SK-N-SH (cell line): Measurements from ENCODE around the gene SIN3A. TPM values are rescaled to one million over a fixed set of nuclear protein-coding genes. Genes with fewer than 3 reads are reported as not detected.

Experiments used
- CTCF ChIA-PET: fragments of 300-600, 350-600 bp; formaldehyde crosslinking; extraction: SDS; loops from one replicate; lab custom pipeline; 2021; lab: Yijun Ruan, JAX
- POLR2A ChIA-PET: fragments of 350-600 bp; sonication (Branson Sonifier 250); formaldehyde crosslinking; extraction: SDS; loops from one replicate; lab custom pipeline; 2020; ENCODE audit warnings: antibody characterized with exemption, inconsistent platforms; lab: Yijun Ruan, JAX
- DNase-seq: peaks from one replicate; pipeline ENCODE4 v3.0.0; 2012
- H2AFZ ChIP-seq: fragments of 200-600 bp; sonication (generic); 2 replicates; pipeline ENCODE4 v1.8.1; 2016; ENCODE audit warnings: antibody characterized with exemption, mild to moderate bottlenecking, low read depth
- H3F3A ChIP-seq: fragments of 200-600 bp; sonication (generic); replicated peaks from 2 replicates; pipeline ENCODE3; 2016; ENCODE audit warnings: antibody characterized with exemption, mild to moderate bottlenecking; ENCODE audit not compliant: insufficient read depth
- H3K27ac ChIP-seq, 2 experiments: fragments of 200-500 bp in 1 of 2; fragments of 200-600 bp in 1 of 2; sonication (Bioruptor generic) in 1 of 2; sonication (generic), shearing (Covaris generic) in 1 of 2; 2 replicates each; pipeline versions ENCODE4 v1.5.1 to v1.6.1; 2014 to 2016; ENCODE audit warnings: low read depth in 2 of 2, inconsistent platforms in 1 of 2, low read length in 1 of 2, mild to moderate bottlenecking in 1 of 2, mixed read lengths in 1 of 2
- H3K27me3 ChIP-seq: fragments of 200-600 bp; sonication (generic), shearing (Covaris generic); 2 replicates; pipeline ENCODE4 v1.6.1; 2016; ENCODE audit warnings: mixed run types; ENCODE audit not compliant: insufficient read depth
- H3K36me3 ChIP-seq, 2 experiments: fragments of 200-500 bp in 1 of 2; fragments of 200-600 bp in 1 of 2; sonication (Bioruptor generic) in 1 of 2; sonication (generic) in 1 of 2; replicated peaks in 1 of 2; 2 replicates each; pipeline versions ENCODE3 to v1.5.1; 2014 to 2016; ENCODE audit warnings: low read length in 1 of 2, mild to moderate bottlenecking in 1 of 2; ENCODE audit not compliant: insufficient read depth in 2 of 2, control insufficient read depth in 1 of 2
- H3K4me1 ChIP-seq, 2 experiments: fragments of 200-500 bp in 1 of 2; fragments of 200-600 bp in 1 of 2; sonication (Bioruptor generic) in 1 of 2; sonication (generic), shearing (Covaris generic) in 1 of 2; 2 replicates each; pipeline versions ENCODE4 v1.5.1 to v1.6.1; 2014 to 2016; ENCODE audit warnings: low read depth in 1 of 2, low read length in 1 of 2, mixed run types in 1 of 2; ENCODE audit not compliant: insufficient read depth in 2 of 2, control insufficient read depth in 1 of 2
- H3K4me2 ChIP-seq: fragments of 200-600 bp; sonication (generic), shearing (Covaris generic); 2 replicates; pipeline ENCODE4 v1.6.1; 2017; ENCODE audit warnings: mixed run types
- H3K4me3 ChIP-seq, 2 experiments: fragments of 200-500 bp in 1 of 2; fragments of 200-600 bp in 1 of 2; sonication (Bioruptor generic) in 1 of 2; sonication (generic), shearing (Covaris generic) in 1 of 2; 2 replicates each; pipeline versions ENCODE4 v1.5.1 to v1.8.1; 2014 to 2016; ENCODE audit warnings: low read depth in 2 of 2, inconsistent platforms in 1 of 2, low read length in 1 of 2, mild to moderate bottlenecking in 1 of 2, mixed read lengths in 1 of 2, moderate library complexity in 1 of 2
- H3K79me2 ChIP-seq: fragments of 200-600 bp; sonication (generic); 2 replicates; pipeline ENCODE4 v1.8.1; 2017; ENCODE audit warnings: mild to moderate bottlenecking; ENCODE audit not compliant: insufficient read depth
- H3K9ac ChIP-seq: fragments of 200-600 bp; sonication (generic); 2 replicates; pipeline ENCODE4 v1.6.1; 2017; ENCODE audit warnings: mixed run types
- H3K9me2 ChIP-seq: fragments of 200-600 bp; sonication (generic); 2 replicates; pipeline ENCODE4 v1.6.1; 2017; ENCODE audit warnings: mixed run types
- H3K9me3 ChIP-seq: fragments of 200-600 bp; sonication (generic); 2 replicates; pipeline ENCODE4 v1.6.1; 2017; ENCODE audit warnings: mixed run types, mild to moderate bottlenecking, moderate library complexity
- H4K20me1 ChIP-seq: fragments of 200-600 bp; sonication (generic); 2 replicates; pipeline ENCODE4 v1.6.1; 2017; ENCODE audit warnings: mild to moderate bottlenecking, mixed run types; ENCODE audit not compliant: insufficient read depth
- ELF1 ChIP-seq: IDR thresholded peaks from 2 replicates; pipeline ENCODE4 v1.4.0; 2012
- FOXJ3 ChIP-seq: sonication (generic); formaldehyde crosslinking; IDR thresholded peaks from 2 replicates; pipeline ENCODE4 v1.5.1; 2020; ENCODE audit warnings: mild to moderate bottlenecking, missing genetic modification reagents
- FOXM1 ChIP-seq: IDR thresholded peaks from 2 replicates; pipeline ENCODE4 v1.4.0; 2012; ENCODE audit warnings: low read depth, mild to moderate bottlenecking
- GATA2 ChIP-seq: sonication (generic); formaldehyde crosslinking; IDR thresholded peaks from 2 replicates; pipeline ENCODE4 v1.5.0; 2020; ENCODE audit warnings: mild to moderate bottlenecking, missing genetic modification reagents
- JUND ChIP-seq: IDR thresholded peaks from 2 replicates; pipeline ENCODE4 v1.4.0; 2012
- MEF2A ChIP-seq: IDR thresholded peaks from 2 replicates; pipeline ENCODE4 v1.4.0; 2012; ENCODE audit warnings: low read depth, borderline replicate concordance
- NFIC ChIP-seq: IDR thresholded peaks from 2 replicates; pipeline ENCODE4 v1.4.0; 2012; ENCODE audit warnings: borderline replicate concordance
- RCOR1 ChIP-seq: fragments of 150-350 bp; IDR thresholded peaks from 2 replicates; pipeline ENCODE4 v1.6.1; 2017; ENCODE audit warnings: antibody characterized with exemption, low read length
- REST ChIP-seq: IDR thresholded peaks from 2 replicates; pipeline ENCODE4 v1.6.1; 2012; ENCODE audit warnings: mild to moderate bottlenecking, low read depth, low read length, moderate library complexity
- SIN3A ChIP-seq: IDR thresholded peaks from 2 replicates; pipeline ENCODE4 v1.6.1; 2012; ENCODE audit warnings: low read depth, mild to moderate bottlenecking, low read length, moderate library complexity, borderline replicate concordance
- USF2 ChIP-seq: fragments of 150-350 bp; IDR thresholded peaks from 2 replicates; pipeline ENCODE4 v1.6.1; 2017; ENCODE audit warnings: antibody characterized with exemption, low read length, low read depth, borderline replicate concordance
- YY1 ChIP-seq: IDR thresholded peaks from 2 replicates; pipeline ENCODE4 v1.4.0; 2012; ENCODE audit warnings: low read depth, mild to moderate bottlenecking
- WGBS: methylation state at CpG from one replicate; pipeline ENCODE4 v1.1.6; 2017; ENCODE audit warnings: low lambda C conversion rate; 5-methylcytosine and 5-hydroxymethylcytosine counted together
- polyA plus RNA-seq, 3 experiments: library from polyadenylated mRNA; depleted of rRNA; stranded (reverse); fragments of >200 nt; gene quantifications; 2 replicates each; pipeline ENCODE4 v1.2.3, GENCODE V29; 2012
- TF ChIP-seq, protein P1 (sequence below): fragments of 150-350 bp; IDR thresholded peaks from 2 replicates; pipeline ENCODE4 v1.6.1; 2016; ENCODE audit warnings: mild to moderate bottlenecking, low read depth, low read length

The SIN3A gene
- polyA plus RNA-seq, 1 of the 3 experiments (the other 2 are of a cell fraction) = 32.2 TPM

GRCh38 chr15:75329571-75329970 is 121.9 kb downstream of the SIN3A start:
- Histone ChIP-seq H3K9me2 (no peaks in the 10 kb centered on the region), H3K27ac (no peak overlapping the region)
- TF ChIP-seq RCOR1 (no peak), FOXM1 (no peak), NFIC (no peak), FOXJ3 (no peak), SIN3A (no peak), MEF2A (no peak), YY1 (no peak), JUND (no peak), GATA2 (no peak), ELF1 (no peak), REST (no peak), USF2 (no peak)
- TF ChIP-seq, protein P1, sequence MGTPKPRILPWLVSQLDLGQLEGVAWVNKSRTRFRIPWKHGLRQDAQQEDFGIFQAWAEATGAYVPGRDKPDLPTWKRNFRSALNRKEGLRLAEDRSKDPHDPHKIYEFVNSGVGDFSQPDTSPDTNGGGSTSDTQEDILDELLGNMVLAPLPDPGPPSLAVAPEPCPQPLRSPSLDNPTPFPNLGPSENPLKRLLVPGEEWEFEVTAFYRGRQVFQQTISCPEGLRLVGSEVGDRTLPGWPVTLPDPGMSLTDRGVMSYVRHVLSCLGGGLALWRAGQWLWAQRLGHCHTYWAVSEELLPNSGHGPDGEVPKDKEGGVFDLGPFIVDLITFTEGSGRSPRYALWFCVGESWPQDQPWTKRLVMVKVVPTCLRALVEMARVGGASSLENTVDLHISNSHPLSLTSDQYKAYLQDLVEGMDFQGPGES = no peak
- TF ChIP-seq, all 33 proteins: peak for 0
- Histone ChIP-seq H3K36me3 (no peaks in the 10 kb centered on the region), H3K4me3 (no peak overlapping the region), H3K9me3 (no peaks in the 10 kb centered on the region), H3K27me3 (no peaks in the 10 kb centered on the region), H3K4me2 (no peak overlapping the region), H3K79me2 (no peaks in the 10 kb centered on the region), H3F3A (no peaks in the 10 kb centered on the region), H4K20me1 (no peaks in the 10 kb centered on the region), H3K9ac (no peak overlapping the region), H2AFZ (no peak overlapping the region), H3K4me1 (no peaks in the 10 kb centered on the region)
- WGBS = 83% methylated on average over 2 of the region's 2 CpGs
- POLR2A ChIA-PET = no interaction called here
- no peak for DNase-seq
- CTCF ChIA-PET = no interaction called here
